AG08396 (cell line): Measurements from ENCODE around the gene KREMEN2.

Experiments used
- DNase-seq: peaks from one replicate; pipeline ENCODE4 v3.0.0; 2012; ENCODE audit warnings: low spot score, mixed read lengths

KREMEN2 gene

DNA sequence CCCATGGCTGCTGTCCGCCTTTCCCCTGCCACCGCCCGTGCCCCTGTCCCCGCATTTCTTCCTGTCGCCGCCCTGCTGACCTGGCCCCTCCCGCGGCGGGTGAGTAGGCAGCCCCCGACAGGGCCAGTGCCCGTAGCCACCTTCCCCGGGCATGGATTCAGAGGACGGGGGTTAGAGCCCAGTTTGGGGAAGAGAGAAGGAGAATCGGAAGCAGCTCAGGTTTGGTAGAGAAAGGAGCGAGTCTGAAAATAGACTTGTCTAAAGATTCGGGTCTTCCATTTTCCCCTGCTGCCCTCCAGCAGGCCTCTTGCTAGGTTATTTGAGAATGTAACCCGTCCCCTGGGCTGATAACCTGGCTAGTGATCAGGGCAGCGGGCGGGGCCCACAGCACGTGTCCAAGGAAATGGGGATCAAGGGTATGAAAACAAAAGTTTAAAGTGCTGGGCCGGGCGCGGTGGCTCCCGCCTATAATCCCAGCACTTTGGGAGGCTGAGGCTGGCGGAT is 40.8 kb downstream of the KREMEN2 start:
- no peak for DNase-seq

GRCh38 chr16:3007059-3007956 is 43.2 kb downstream of the KREMEN2 start:
- no peak for DNase-seq

DNA sequence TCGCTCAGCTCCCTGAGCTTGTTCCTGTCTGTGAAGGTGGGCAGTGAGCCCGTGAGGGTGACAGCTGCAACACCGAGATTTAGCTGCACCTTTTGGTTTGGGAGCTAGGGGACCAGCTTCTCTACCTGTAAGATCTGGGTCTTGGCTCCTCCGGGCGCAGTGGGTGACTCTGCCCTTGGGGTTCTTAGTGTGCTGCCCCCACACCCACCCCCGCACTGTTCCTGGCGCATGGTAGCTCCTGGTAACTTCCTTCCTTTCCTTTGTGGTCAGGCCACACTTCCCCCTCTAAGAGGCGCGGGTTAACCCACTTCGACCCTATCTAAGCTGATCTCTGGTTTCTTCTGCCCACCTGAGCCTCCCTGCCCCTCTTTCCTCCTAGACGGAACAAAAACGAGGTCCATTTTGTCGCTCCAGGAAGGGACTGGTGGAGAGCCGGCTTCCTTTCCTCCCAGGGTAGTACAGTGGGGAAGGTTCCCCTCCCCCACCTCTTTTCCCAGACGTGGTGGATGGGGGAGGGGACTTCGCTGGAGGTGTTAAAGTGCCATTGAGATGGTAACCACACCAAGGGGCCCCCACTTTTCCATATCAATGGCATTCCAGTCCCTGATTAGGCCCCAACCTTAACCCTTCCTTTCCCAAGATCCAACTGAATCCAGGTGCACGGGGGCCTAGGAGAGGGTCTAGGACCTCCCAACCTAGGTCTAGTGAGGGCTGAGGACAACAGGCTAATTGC is 44.0 kb downstream of the KREMEN2 start:
- no peak for DNase-seq

GRCh38 chr16:3008690-3009037 is 44.6 kb downstream of the KREMEN2 start:
- DNase-seq, result no peak

- no peak for DNase-seq
These were observed 45.7 kb downstream of the KREMEN2 start for GRCh38 chr16:3009568-3010390.

GRCh38 chr16:3010510-3010909 is 46.4 kb downstream of the KREMEN2 start:
- no peak for DNase-seq

DNA sequence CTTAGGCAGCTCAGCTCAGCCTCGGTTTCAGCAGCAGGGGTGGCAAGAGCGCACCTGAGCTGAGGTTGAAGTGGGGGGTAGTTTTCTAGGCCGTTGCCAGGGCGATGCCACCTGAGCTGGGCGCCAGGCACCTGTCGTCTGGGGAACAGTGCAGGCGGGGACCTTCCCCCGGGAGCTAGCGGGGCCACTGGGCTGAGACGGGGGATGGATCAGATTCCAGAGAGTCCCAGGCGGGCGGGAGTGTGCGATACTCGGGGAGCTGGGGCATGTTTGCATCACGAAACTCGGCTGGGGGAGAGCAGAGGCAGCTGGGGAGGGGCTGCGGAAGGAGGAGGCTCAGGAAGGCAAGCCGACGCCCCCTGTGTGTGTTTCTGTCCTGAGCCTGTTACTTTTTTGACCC is 48.2 kb downstream of the KREMEN2 start:
- DNase-seq, result no peak

DNA sequence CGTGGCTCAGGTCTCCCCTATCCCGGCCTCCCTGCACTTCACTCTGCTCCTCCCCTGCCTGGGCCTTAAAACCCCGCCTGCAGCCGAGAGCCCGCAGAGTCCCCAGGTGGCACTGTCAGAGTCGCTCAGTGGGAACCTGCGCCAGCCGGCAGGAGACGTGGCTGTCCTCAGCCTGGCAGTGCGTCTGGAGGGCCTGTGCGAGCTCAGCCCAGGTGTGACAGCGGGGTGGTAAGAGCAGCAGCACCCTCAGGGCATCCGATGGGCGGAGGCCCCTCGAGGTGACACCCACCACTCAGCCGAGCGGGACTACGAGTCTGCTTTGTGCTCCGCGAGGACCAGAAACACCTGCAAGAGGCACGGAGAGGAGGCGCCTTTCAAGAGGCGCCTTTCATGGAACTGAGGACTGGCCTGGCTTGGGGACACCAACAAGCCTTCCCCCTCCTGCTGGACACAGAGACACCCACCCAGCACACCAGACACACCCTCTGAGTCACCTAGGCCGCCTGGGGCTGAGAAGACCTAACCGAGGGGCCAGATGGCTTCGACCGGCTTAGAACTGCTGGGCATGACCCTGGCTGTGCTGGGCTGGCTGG is 48.8 kb downstream of the KREMEN2 start, which contains the start of gene CLDN9:
CLDN9 (plus strand) TSS at position 96 of the 593 bp plus-strand sequence; CDS start at position 536, 440 bp downstream.
- DNase-seq, result no peak

DNA sequence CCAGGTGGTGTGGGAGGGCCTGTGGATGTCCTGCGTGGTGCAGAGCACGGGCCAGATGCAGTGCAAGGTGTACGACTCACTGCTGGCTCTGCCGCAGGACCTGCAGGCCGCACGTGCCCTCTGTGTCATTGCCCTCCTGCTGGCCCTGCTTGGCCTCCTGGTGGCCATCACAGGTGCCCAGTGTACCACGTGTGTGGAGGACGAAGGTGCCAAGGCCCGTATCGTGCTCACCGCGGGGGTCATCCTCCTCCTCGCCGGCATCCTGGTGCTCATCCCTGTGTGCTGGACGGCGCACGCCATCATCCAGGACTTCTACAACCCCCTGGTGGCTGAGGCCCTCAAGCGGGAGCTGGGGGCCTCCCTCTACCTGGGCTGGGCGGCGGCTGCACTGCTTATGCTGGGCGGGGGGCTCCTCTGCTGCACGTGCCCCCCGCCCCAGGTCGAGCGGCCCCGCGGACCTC is 49.4 kb downstream of the KREMEN2 start:
- no peak for DNase-seq

DNA sequence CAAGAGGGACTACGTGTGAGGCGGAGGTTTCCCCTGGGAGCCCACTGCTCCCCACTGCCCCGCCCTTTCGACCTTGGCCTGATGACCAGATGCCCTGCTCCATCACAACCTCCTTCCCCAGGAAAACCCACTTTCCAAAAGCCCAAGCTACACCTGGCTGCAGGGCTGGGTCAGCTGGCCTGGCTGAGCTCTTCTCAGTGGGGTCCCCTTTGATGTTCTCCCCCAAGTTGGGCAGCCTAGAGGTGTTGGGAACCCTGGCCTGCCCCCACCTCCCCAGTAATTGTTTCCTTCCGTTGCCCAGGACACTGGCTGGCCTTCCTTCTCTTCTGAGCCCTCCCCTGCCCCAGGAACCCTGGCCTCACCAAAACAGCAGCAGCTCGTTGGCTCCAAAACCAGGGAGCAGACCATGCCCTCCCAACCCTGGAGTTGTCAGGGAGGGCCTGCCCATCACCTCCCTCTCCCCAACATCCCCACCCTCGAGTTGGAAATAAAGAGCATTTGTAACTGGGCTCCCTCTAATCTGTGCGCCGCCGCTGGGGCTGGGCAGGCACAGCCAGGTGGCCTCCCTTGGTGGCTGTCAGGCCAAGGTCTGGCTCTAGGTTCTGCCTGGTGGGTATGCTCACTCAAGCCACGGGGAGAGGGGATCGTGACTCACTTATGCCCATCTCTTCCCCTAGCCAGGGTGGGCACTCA is 50.1 kb downstream of the KREMEN2 start:
- DNase-seq, result no peak

DNA sequence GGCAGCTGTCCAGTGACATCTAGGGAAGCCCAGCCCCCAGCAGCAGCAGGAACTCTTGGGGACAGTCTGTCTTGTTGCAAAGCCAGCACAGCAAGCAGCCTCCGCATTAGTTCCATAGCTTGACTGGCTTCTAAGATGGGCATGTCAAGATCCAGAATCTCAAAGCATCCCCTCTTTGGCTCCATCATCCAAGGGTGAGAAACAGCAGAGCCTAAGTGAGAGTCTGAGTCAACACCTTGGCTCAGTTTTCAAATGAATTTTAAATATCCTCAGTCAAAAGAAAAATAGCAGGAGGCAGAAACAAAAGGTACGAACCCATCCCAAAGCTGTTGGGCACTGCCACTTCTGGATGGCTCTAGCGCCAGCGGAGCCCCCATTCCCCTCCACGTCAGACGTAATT is 50.9 kb downstream of the KREMEN2 start:
- no peak for DNase-seq

DNA sequence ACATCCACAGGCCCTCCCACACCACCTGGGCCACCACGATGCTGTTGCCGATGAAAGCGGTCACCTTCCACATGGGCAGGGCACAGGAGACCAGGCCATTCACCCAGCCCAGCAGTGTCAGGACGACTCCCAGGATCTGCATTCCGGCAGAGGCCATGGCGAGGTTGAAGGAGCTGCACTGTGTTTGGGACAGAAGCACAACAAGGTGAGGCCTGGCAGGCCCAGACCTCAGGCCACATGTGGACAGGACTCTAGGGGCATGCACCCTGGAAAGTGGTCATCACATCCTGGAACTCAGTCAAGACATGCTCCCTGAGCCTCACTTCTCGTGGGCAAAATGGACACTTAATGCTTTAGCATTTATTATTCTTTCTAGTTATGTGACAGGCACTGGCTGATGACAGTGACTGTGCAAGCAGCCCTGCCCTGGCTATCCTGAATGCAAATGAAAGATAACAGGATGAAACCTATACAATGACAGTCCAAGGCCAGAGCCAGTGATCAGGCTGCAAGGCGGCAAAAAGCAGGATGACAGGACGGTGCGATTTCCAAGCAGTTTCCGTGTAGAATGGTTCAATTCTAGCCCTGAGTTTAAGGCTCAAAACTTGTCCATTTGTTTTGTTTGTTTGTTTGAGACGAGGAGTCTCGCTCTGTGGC is 51.9 kb downstream of the KREMEN2 start:
- no peak for DNase-seq

DNA sequence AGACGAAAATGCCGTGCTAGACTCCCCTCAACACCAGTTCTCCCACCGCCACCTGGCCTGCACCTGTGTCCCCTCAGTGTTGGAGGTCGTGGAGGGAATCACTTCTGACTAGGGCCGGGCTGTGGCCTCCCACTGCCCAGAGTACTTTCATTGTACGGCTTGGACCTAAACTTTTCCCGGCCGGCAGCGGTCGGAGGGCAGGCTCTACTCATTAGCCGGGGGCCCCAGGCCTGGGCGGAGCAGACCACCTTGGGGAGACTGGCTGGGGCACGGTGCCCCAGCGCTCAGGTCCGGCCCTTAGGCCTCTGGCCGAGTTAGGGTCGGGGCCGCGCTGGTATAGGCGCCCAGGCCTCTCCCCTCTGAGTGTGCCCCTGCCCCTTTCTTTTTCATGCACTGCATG is 53.3 kb downstream of the KREMEN2 start:
- DNase-seq, result no peak
